ENCODE measurements around the gene BLCAP. TPM values are rescaled to one million over a fixed set of nuclear protein-coding genes. Genes with fewer than 3 reads are reported as not detected.

Gene BLCAP
- total and polyA plus RNA-seq, 4 donors = 53.3 to 81.5 (median 55.2) TPM

DNA sequence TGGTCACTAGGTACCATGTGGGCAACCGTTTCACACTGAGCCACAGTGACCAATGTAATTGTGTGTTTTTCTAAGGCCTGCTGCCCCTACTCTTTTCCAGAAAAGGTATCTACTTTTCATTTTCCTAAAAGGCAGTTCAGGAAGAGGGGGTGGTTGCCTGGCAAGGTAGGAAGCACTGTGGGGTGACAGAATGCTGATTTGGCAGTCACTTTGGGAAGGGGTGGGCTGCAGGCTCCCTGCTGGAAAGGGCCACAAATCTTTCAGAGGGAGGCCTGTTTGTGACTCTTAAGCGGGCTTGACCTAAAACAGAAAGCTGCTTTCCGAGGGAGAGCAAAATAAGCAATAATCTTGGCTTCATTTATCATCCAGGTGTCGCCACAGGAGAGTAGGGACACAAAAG, 11.8 kb downstream of the BLCAP start:
- WGBS, 2 donors = 92 to 95% methylated on average over 4 of the region's 4 CpGs

DNA sequence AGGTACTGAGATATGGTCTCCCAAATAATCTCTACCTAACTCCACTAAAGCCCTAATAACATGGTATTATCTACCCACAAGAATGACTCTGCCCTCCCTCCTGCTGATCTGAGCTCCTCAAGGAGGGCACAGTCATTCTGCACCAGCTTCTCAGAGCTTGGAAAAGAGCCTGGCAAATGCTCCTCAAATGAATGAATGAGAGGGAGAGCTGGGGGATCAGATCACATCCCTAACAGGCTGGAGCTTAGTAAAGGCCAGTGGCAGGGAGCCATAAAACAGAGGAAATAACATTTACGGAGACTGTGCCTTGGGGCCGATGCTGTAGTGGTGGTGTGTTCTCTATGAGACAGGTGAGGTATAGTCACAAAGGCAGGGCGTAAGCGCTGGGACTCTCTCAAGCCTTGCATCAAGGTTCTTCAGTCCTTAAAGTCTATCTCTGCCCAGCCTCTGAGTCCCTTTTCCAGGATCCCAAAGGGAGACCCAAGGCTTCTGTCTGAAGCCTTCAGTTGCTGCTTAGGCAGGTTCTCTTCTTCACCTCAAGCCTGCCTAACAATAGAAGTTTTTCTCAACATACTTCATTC, 13.8 kb downstream of the BLCAP start:
- TF ChIP-seq CTCF (IDR thresholded peaks at IDR 0.05; ENCODE audit: control extremely low read depth, extremely low read depth) = no peak
- H3K4me3 ChIP-seq = no peak overlapping the region
- H3K36me3 ChIP-seq (ENCODE audit: control insufficient read depth in 4 of 4, insufficient read depth in 4 of 4, low read length in 4 of 4) = peaks cover 5 to 42% (median 15%) of the 10 kb centered on the region in 4 donors
- H3K9me3 ChIP-seq (ENCODE audit: control insufficient read depth in 4 of 4, insufficient read depth in 3 of 4, low read length in 3 of 4) = no peaks in the 10 kb centered on the region
- peaks cover 7 to 16% (median 11%) of the 10 kb centered on the region in 5 donors for H3K4me1 ChIP-seq (ENCODE audit: control insufficient read depth in 5 of 5, insufficient read depth in 5 of 5, low read length in 5 of 5)
- WGBS, 2 donors = 88 to 93% methylated on average over 4 of the region's 4 CpGs
- H3K27me3 ChIP-seq (ENCODE audit: control insufficient read depth in 3 of 3, insufficient read depth in 3 of 3, low read length in 2 of 3) = no peaks in the 10 kb centered on the region
- H3K9ac ChIP-seq (ENCODE audit: insufficient read depth in 1 of 2, low read length in 2 of 2) = no peak overlapping the region
- no peak for DNase-seq
- no peak for ATAC-seq (ENCODE audit: insufficient read depth, low FRiP score)
- no peak overlapping the region for H3K27ac ChIP-seq (ENCODE audit: low read depth in 1 of 2, low read length in 1 of 2)

More for the DNA sequence above, 11.8 kb downstream of the BLCAP start:
- Histone ChIP-seq H3K4me3 (no peak overlapping the region), H3K36me3 (ENCODE audit: control insufficient read depth in 4 of 4, insufficient read depth in 4 of 4, low read length in 4 of 4) (peaks cover 5 to 36% (median 14%) of the 10 kb centered on the region in 4 donors), H3K4me1 (ENCODE audit: control insufficient read depth in 5 of 5, insufficient read depth in 5 of 5, low read length in 5 of 5) (peaks cover 12 to 37% (median 19%) of the 10 kb centered on the region in 5 donors), H3K9me3 (ENCODE audit: control insufficient read depth in 4 of 4, insufficient read depth in 3 of 4, low read length in 3 of 4) (no peaks in the 10 kb centered on the region), H3K27ac (ENCODE audit: low read depth in 1 of 2, low read length in 1 of 2) (no peak overlapping the region), H3K27me3 (ENCODE audit: control insufficient read depth in 3 of 3, insufficient read depth in 3 of 3, low read length in 2 of 3) (no peaks in the 10 kb centered on the region), H3K9ac (ENCODE audit: insufficient read depth in 1 of 2, low read length in 2 of 2) (no peak overlapping the region)
- TF ChIP-seq CTCF (IDR thresholded peaks at IDR 0.05; ENCODE audit: control extremely low read depth, extremely low read depth) = no peak
- ATAC-seq (ENCODE audit: insufficient read depth, low FRiP score) (no peak), DNase-seq (no peak)

- H3K36me3 ChIP-seq (ENCODE audit: control insufficient read depth in 4 of 4, insufficient read depth in 4 of 4, low read length in 4 of 4) = peaks cover 5 to 35% (median 15%) of the 10 kb centered on the region in 4 donors
- H3K9ac ChIP-seq (ENCODE audit: insufficient read depth in 1 of 2, low read length in 2 of 2) = no peak overlapping the region
- no peaks in the 10 kb centered on the region for H3K9me3 ChIP-seq (ENCODE audit: control insufficient read depth in 4 of 4, insufficient read depth in 3 of 4, low read length in 3 of 4)
- no peak for TF ChIP-seq CTCF (IDR thresholded peaks at IDR 0.05; ENCODE audit: control extremely low read depth, extremely low read depth)
- DNase-seq = no peak
- H3K4me3 ChIP-seq = no peak overlapping the region
- peaks cover 0 to 8% (median 3%) of the 10 kb centered on the region in 5 donors for H3K4me1 ChIP-seq (ENCODE audit: control insufficient read depth in 5 of 5, insufficient read depth in 5 of 5, low read length in 5 of 5)
- no peak for ATAC-seq (ENCODE audit: insufficient read depth, low FRiP score)
- H3K27me3 ChIP-seq (ENCODE audit: control insufficient read depth in 3 of 3, insufficient read depth in 3 of 3, low read length in 2 of 3) = no peaks in the 10 kb centered on the region
- WGBS, 2 donors = 95 to 98% methylated on average over 6 of the region's 6 CpGs
- no peak overlapping the region for H3K27ac ChIP-seq (ENCODE audit: low read depth in 1 of 2, low read length in 1 of 2)
Observed at GRCh38 chr20:37511610-37512275, 15.9 kb downstream of the BLCAP start.
